ENCODE data around the gene TRPC6.
"Not testable (repeated sequence)": the region's sequence is repeated elsewhere in the genome, so short reads cannot be mapped to it uniquely, and the experiment has no call there.

Gene TRPC6

DNA sequence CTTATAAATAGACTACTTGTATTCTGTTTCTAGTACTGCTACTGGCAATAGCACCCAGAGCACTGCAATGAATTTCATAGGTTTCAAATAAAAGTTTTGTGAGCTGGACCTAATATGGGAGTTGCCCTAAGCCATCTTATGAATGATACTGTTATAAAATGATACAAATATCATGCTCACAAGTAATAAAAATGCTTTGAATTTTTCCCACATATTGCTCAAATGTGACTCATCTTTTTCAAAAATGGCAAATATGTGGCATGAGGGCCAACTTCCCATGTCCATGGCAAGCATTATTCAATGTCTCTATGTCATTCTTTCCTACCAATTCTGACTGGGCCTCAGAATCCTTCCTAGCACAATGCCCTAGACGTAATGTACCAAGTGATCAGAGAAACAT, 137.6 kb downstream of the TRPC6 start:
- no peak for DNase-seq

- no peak for DNase-seq
Measured at GRCh38 chr11:101445761-101446160, 138.0 kb downstream of the TRPC6 start.

DNA sequence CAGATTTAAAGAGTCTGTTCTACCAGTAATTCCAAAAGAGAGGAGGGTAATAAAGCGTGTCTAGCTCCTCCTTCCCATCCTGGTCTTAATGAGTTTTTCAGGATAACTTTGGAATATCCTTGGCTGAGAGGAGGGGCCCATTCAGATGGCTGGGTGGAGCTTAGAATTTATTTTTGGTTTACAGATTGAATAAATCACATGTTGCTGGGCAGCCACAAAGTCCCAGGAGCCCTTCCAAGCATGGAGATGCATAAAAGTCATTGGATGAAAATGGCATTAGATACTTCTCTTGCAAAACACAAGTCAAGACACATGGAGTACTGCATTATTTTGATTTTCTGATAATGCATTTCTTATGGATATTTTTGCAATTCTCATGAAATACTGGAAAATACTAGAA, 139.0 kb downstream of the TRPC6 start:
- DNase-seq: no peak

DNA sequence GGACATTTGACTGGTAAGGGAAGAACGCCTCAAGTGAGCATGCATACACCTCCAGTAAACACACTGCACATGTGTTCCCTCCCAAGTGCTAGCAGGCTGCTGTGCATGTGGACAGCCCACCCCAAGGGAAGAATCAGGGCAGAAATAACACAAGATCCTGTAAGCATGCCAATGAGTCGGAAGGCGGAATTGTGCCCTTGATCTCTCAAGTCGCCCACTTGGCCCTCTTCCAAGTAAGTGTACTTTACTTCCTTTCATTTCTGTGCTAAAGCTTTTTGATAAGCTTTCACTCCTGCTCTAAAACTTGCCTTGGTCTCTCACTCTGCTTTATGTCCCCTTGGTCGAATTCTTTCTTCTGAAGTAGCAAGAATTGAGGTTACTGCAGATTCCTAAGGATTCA, 139.6 kb downstream of the TRPC6 start:
- DNase-seq: no peak

GRCh38 chr11:101442936-101443521, 140.8 kb downstream of the TRPC6 start:
- no peak for DNase-seq

- DNase-seq: no peak
Measured at GRCh38 chr11:101442171-101442570, 141.6 kb downstream of the TRPC6 start.

DNA sequence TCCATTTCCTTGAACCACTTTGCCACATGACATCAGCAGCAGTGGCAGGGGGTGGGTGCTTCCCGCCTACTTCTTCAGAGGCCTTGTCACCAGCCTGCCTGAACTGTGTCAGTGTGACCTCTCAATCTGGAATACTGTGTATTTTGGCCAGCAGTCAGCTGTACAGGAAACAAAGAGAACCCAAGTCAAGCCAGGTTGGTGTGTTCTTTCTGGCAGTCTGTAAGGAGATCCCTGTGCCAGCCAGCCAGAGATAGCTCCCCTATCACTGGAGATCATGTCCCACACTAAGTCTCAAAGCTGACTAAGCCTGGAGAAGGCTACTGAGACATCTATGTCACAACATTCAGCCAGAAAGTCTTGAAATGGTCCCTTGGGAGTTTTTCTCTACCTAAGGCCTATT, 142.1 kb downstream of the TRPC6 start:
- DNase-seq: peak; percentile 10 to 11

- no peak for DNase-seq
Measured at GRCh38 chr11:101439488-101439887, 144.3 kb downstream of the TRPC6 start.

GRCh38 chr11:101438708-101439107, 145.1 kb downstream of the TRPC6 start:
- DNase-seq: not testable (repeated sequence)

DNA sequence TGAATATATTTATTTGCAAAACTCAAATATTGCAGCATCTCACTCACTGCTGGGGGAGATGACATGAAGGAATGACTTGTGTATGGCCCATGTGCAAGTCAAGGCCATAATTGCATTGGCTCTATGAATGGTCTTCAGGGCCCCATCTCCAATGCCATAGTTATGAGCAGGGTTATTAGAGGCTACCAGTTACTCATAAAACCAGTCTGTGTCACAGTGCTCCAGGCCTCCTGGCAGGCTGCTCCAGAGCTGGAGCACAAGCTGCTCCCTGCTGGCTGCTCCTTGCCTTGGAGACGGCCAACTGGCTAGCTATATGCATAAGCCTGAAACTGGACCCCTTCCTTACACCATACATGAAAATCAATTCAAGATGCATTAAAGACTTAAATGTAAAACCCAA, 145.7 kb downstream of the TRPC6 start:
- no peak for DNase-seq

- peak; percentile 40 to 46 for DNase-seq
Measured at GRCh38 chr11:101436511-101437142, 147.2 kb downstream of the TRPC6 start.

- DNase-seq: no peak
Measured at GRCh38 chr11:101435408-101435973, 148.3 kb downstream of the TRPC6 start.

GRCh38 chr11:101434026-101434643, 149.7 kb downstream of the TRPC6 start:
- no peak for DNase-seq

DNA sequence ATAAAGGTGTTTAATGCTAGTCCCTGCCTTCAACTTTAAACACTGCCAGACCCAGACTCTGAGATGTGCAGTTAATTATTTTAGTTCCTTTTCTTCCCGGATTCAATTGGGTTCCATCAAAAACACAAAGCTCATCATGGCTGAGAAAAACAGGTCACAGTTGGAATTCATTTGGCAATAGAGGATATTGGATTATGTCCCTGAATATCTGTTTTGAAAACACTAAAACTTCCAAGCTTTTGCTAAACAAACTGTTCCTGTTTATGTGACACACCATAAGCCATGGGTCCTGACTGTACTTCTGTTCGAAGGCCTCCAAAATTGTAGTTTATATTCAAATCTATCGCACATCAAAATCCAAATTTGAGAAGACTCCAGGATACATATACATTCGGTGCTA, 150.7 kb downstream of the TRPC6 start:
- no peak for DNase-seq

- no peak for DNase-seq
Measured at GRCh38 chr11:101429703-101430540, 153.9 kb downstream of the TRPC6 start.

DNA sequence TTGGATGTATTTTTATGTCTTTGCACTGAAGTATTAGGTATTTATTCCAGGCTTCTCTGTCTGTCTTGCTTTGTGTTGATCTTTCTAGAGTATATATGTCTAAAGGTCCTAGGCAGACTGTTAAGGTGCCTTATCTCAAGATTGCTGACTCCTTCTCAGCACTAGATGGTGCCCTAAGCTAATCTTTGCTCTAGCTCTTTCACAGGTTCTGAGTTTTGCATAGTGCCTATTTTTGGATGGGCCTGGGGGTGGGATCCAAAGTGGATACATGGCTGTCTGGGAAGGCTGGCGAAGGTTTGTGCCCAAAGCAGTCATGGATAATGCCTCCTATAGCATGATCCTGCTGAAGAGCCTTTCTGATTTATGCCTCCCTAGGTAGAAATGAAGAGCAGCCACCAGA, 154.9 kb downstream of the TRPC6 start:
- peak in 1 of 2 experiments; percentile 30 for DNase-seq

GRCh38 chr11:101407324-101407723, 176.5 kb downstream of the TRPC6 start:
- DNase-seq: no peak

Measured in SHP77 (cell line).